Stimulated activated CD8-positive, alpha-beta memory T cell treated with anti-CD3 and anti-CD28 coated beads, Interleukin-7, amount 100 ng/mL, for 4 hours (primary cell): ENCODE data around the gene VGLL4.

ENCODE experiments used
- DNase-seq, 2 donors: peaks; one replicate each; pipeline ENCODE4 v3.0.0-alpha.2; 2020; ENCODE audit warnings: low read depth in 2 of 2

Gene VGLL4

GRCh38 chr3:11565492-11565891 lies 78.2 kb downstream of the VGLL4 start:
- DNase-seq = no peak

- DNase-seq = no peak
Measured at GRCh38 chr3:11565072-11565471, 78.6 kb downstream of the VGLL4 start.

GRCh38 chr3:11564577-11565001 lies 79.1 kb downstream of the VGLL4 start:
- no peak for DNase-seq

GRCh38 chr3:11563865-11564185 lies 79.9 kb downstream of the VGLL4 start:
- DNase-seq = no peak

- DNase-seq = no peak
Measured at GRCh38 chr3:11563159-11563864, 80.4 kb downstream of the VGLL4 start.

- DNase-seq = no peak
Measured at GRCh38 chr3:11562277-11562881, 81.3 kb downstream of the VGLL4 start.

GRCh38 chr3:11560746-11561145 lies 83.0 kb downstream of the VGLL4 start:
- no peak for DNase-seq

- DNase-seq = no peak
Measured at GRCh38 chr3:11559816-11560633, 83.7 kb downstream of the VGLL4 start.

- no peak for DNase-seq
Measured at GRCh38 chr3:11558918-11559815, 84.5 kb downstream of the VGLL4 start.

- DNase-seq = no peak
Measured at GRCh38 chr3:11558411-11558903, 85.3 kb downstream of the VGLL4 start.

- no peak for DNase-seq
Measured at GRCh38 chr3:11558002-11558401, 85.7 kb downstream of the VGLL4 start.

GRCh38 chr3:11556851-11557644 lies 86.7 kb downstream of the VGLL4 start:
- no peak for DNase-seq

GRCh38 chr3:11555881-11556633 lies 87.7 kb downstream of the VGLL4 start:
- no peak for DNase-seq

GRCh38 chr3:11555211-11555782 lies 88.4 kb downstream of the VGLL4 start:
- DNase-seq = no peak

GRCh38 chr3:11554666-11555065 lies 89.0 kb downstream of the VGLL4 start:
- DNase-seq = no peak

- no peak for DNase-seq
Measured at GRCh38 chr3:11554236-11554610, 89.5 kb downstream of the VGLL4 start.

GRCh38 chr3:11553436-11554235 lies 90.1 kb downstream of the VGLL4 start:
- no peak for DNase-seq

GRCh38 chr3:11552289-11553264 lies 91.1 kb downstream of the VGLL4 start:
- DNase-seq = no peak
